Measurements from ENCODE around the gene FBXW5. TPM values are rescaled to one million over a fixed set of nuclear protein-coding genes. Genes with fewer than 3 reads are reported as not detected.

Gene FBXW5
- total RNA-seq, 5 donors from 2014 or later (not counting 1 experiment from before 2014, with no cell fraction given): 60.9 to 161 (median 145) TPM

GRCh38 chr9:136942881-136943230 is 1.7 kb downstream of the FBXW5 start:
- WGBS (ENCODE audit: insufficient coverage): 90% methylated on average over 11 of the region's 16 CpGs
- DNase-seq: no peak
- Mint-ChIP-seq H3K27ac (no peak overlapping the region), H3K27me3 (no peaks in the 10 kb centered on the region), H3K4me1 (peaks cover 6 to 19% (median 8%) of the 10 kb centered on the region in 3 donors), H3K4me3 (peak overlapping the region; percentile 58 to 70 (median 59)), H3K9me3 (no peaks in the 10 kb centered on the region), H3K36me3 (peaks cover 20% of the 10 kb centered on the region)
- H3K27me3 ChIP-seq (replicated peaks in 1 of 2; ENCODE audit: control insufficient read depth in 2 of 2, extremely low read depth in 1 of 2, insufficient read depth in 2 of 2, low read length in 1 of 2): no peaks in the 10 kb centered on the region
- peaks cover 25 to 33% of the 10 kb centered on the region in 2 donors for H3K36me3 ChIP-seq (ENCODE audit: control insufficient read depth in 2 of 2, extremely low read depth in 1 of 2, insufficient read depth in 1 of 2, low read length in 1 of 2)
- H3K4me3 ChIP-seq (ENCODE audit: control insufficient read depth in 1 of 2, extremely low read depth in 1 of 2, low read length in 1 of 2): no peak overlapping the region
- H3K9me3 ChIP-seq: no peaks in the 10 kb centered on the region
- no peak overlapping the region for H3K27ac ChIP-seq (ENCODE audit: low read length)
- no peak for ATAC-seq (replicated peaks in 1 of 4)
- CTCF ChIA-PET: interaction anchor here (0.6 kb wide), 2 partner anchors 10 to 344 kb away, joined by 3 read pairs; no protein-coding TSS in a partner anchor
- peaks cover 2 to 47% of the 10 kb centered on the region in 2 experiments for H3K4me1 ChIP-seq (ENCODE audit: control insufficient read depth in 1 of 2, extremely low read depth in 1 of 2, insufficient read depth in 2 of 2, low read length in 2 of 2)
- POLR2A ChIA-PET: no interaction called here

GRCh38 chr9:136942112-136942880 is 2.2 kb downstream of the FBXW5 start:
- ATAC-seq (replicated peaks in 1 of 4): no peak
- H3K4me3 ChIP-seq (ENCODE audit: control insufficient read depth in 1 of 2, extremely low read depth in 1 of 2, low read length in 1 of 2): no peak overlapping the region
- peak overlapping the region; percentile 58 to 70 (median 59) for H3K4me3 Mint-ChIP-seq
- peaks cover 2 to 42% of the 10 kb centered on the region in 2 experiments for H3K4me1 ChIP-seq (ENCODE audit: control insufficient read depth in 1 of 2, extremely low read depth in 1 of 2, insufficient read depth in 2 of 2, low read length in 2 of 2)
- peak overlapping the region in 1 of 2 donors; percentile 39 for H3K27ac Mint-ChIP-seq
- H3K9me3 Mint-ChIP-seq: no peaks in the 10 kb centered on the region
- H3K27ac ChIP-seq (ENCODE audit: low read length): no peak overlapping the region
- H3K9me3 ChIP-seq: no peaks in the 10 kb centered on the region
- POLR2A ChIA-PET: no interaction called here
- no peaks in the 10 kb centered on the region for H3K27me3 ChIP-seq (replicated peaks in 1 of 2; ENCODE audit: control insufficient read depth in 2 of 2, extremely low read depth in 1 of 2, insufficient read depth in 2 of 2, low read length in 1 of 2)
- CTCF ChIA-PET: no interaction called here
- no peaks in the 10 kb centered on the region for H3K27me3 Mint-ChIP-seq
- peaks cover 25 to 33% of the 10 kb centered on the region in 2 donors for H3K36me3 ChIP-seq (ENCODE audit: control insufficient read depth in 2 of 2, extremely low read depth in 1 of 2, insufficient read depth in 1 of 2, low read length in 1 of 2)
- peaks cover 22% of the 10 kb centered on the region for H3K36me3 Mint-ChIP-seq
- peaks cover 6 to 19% (median 8%) of the 10 kb centered on the region in 3 donors for H3K4me1 Mint-ChIP-seq
- 94% methylated on average over 60 of the region's 60 CpGs for WGBS (ENCODE audit: insufficient coverage)
- no peak for DNase-seq

GRCh38 chr9:136941231-136942111 is 3.1 kb downstream of the FBXW5 start:
- H3K4me3 ChIP-seq (ENCODE audit: control insufficient read depth in 1 of 2, extremely low read depth in 1 of 2, low read length in 1 of 2): no peak overlapping the region
- H3K9me3 Mint-ChIP-seq: no peaks in the 10 kb centered on the region
- no peaks in the 10 kb centered on the region for H3K9me3 ChIP-seq
- peaks cover 25 to 33% of the 10 kb centered on the region in 2 donors for H3K36me3 ChIP-seq (ENCODE audit: control insufficient read depth in 2 of 2, extremely low read depth in 1 of 2, insufficient read depth in 1 of 2, low read length in 1 of 2)
- no peaks in the 10 kb centered on the region for H3K27me3 ChIP-seq (replicated peaks in 1 of 2; ENCODE audit: control insufficient read depth in 2 of 2, extremely low read depth in 1 of 2, insufficient read depth in 2 of 2, low read length in 1 of 2)
- H3K4me3 Mint-ChIP-seq: no peak overlapping the region
- ATAC-seq (replicated peaks in 1 of 4) (no peak), DNase-seq (no peak)
- H3K4me1 ChIP-seq (ENCODE audit: control insufficient read depth in 1 of 2, extremely low read depth in 1 of 2, insufficient read depth in 2 of 2, low read length in 2 of 2): peaks cover 2 to 40% of the 10 kb centered on the region in 2 experiments
- WGBS (ENCODE audit: insufficient coverage): 96% methylated on average over 51 of the region's 55 CpGs
- POLR2A ChIA-PET: no interaction called here
- H3K4me1 Mint-ChIP-seq: peaks cover 6 to 19% (median 8%) of the 10 kb centered on the region in 3 donors
- peak overlapping the region in 1 of 2 donors; percentile 39 for H3K27ac Mint-ChIP-seq
- peaks cover 23% of the 10 kb centered on the region for H3K36me3 Mint-ChIP-seq
- no peaks in the 10 kb centered on the region for H3K27me3 Mint-ChIP-seq
- no peak overlapping the region for H3K27ac ChIP-seq (ENCODE audit: low read length)
- CTCF ChIA-PET: no interaction called here

DNA sequence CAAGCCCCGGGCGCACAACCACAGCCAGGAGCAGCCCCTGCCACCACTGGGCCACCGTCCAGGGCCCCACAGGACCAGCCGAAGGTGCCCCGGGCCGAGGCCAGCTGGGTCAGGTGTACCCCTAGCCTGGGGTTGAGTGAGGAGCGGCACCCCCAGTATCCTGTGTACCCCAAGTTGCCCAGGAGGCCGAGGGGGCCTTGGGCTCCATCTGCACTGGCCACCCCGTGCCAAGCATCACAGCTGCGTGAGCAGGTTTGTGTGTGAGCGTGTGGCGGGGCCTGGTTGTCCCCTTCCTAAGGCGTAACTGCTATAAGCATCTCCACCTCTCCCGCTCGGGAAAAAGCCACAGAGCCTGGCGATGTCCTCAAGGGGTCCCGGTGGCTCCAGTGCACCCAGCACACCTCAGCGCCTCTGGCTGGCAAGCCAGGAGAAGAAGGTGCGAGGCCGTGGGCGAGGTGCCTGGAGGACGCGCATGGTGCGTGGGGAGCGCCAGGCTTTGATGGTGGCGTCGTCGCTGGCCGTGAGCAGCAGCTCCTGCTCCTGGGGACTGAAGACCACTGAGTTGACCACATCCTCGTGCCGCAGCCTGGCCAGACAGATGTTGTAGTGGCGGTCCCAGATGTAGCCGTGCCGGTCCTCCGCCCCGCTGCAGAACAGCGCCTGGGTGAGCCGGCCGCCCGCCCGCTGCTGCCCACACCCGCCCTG is 3.9 kb downstream of the FBXW5 start:
- H3K9me3 Mint-ChIP-seq: no peaks in the 10 kb centered on the region

DNA sequence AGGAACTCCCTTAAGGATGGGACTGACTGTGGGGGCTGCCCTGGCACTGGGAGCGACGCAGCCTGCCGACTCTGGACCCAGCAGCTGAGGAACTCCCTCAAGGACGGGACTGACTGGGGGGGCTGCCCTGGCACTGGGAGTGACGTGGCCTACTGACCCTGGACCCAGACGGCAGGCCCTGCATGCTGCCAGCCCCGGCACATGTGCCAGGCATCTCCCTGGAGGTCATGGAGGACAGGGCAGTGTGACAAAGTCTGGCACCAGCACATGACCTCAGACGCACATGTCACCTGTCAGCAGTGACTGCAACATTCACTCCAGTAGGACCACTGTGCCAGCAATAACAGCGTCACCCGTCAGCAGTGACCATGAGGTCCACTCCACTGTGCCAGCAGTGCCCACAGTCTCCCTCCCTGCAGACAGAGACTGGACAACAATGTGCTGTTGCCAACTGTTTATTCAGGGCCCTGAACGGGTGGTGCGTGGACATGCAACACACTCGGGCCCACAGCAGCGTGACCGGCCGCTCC is 4.5 kb downstream of the FBXW5 start:
- no peak for DNase-seq
- Mint-ChIP-seq H3K27ac (no peak overlapping the region), H3K4me3 (no peak overlapping the region), H3K4me1 (peaks cover 5 to 20% (median 8%) of the 10 kb centered on the region in 3 donors), H3K9me3 (no peaks in the 10 kb centered on the region), H3K36me3 (peaks cover 23% of the 10 kb centered on the region), H3K27me3 (no peaks in the 10 kb centered on the region)
- ATAC-seq (replicated peaks in 1 of 4): no peak
- Histone ChIP-seq H3K4me1 (ENCODE audit: control insufficient read depth in 1 of 2, extremely low read depth in 1 of 2, insufficient read depth in 2 of 2, low read length in 2 of 2) (peaks cover 2 to 26% of the 10 kb centered on the region in 2 experiments), H3K27me3 (replicated peaks in 1 of 2; ENCODE audit: control insufficient read depth in 2 of 2, extremely low read depth in 1 of 2, insufficient read depth in 2 of 2, low read length in 1 of 2) (no peaks in the 10 kb centered on the region), H3K27ac (ENCODE audit: low read length) (no peak overlapping the region), H3K9me3 (no peaks in the 10 kb centered on the region), H3K4me3 (ENCODE audit: control insufficient read depth in 1 of 2, extremely low read depth in 1 of 2, low read length in 1 of 2) (no peak overlapping the region), H3K36me3 (ENCODE audit: control insufficient read depth in 2 of 2, extremely low read depth in 1 of 2, insufficient read depth in 1 of 2, low read length in 1 of 2) (peaks cover 25 to 33% of the 10 kb centered on the region in 2 donors)
- CTCF ChIA-PET: no interaction called here
- WGBS (ENCODE audit: insufficient coverage): 90% methylated on average over 16 of the region's 16 CpGs
- POLR2A ChIA-PET: no interaction called here

More for the DNA sequence above, 3.9 kb downstream of the FBXW5 start:
- DNase-seq (no peak), ATAC-seq (replicated peaks in 1 of 4) (no peak)
- H3K27ac ChIP-seq (ENCODE audit: low read length): no peak overlapping the region
- Mint-ChIP-seq H3K27ac (no peak overlapping the region), H3K4me1 (peaks cover 6 to 22% (median 8%) of the 10 kb centered on the region in 3 donors), H3K36me3 (peaks cover 23% of the 10 kb centered on the region), H3K4me3 (no peak overlapping the region), H3K27me3 (no peaks in the 10 kb centered on the region)
- no peaks in the 10 kb centered on the region for H3K9me3 ChIP-seq
- POLR2A ChIA-PET: no interaction called here
- H3K4me3 ChIP-seq (ENCODE audit: control insufficient read depth in 1 of 2, extremely low read depth in 1 of 2, low read length in 1 of 2): no peak overlapping the region
- CTCF ChIA-PET: no interaction called here
- peaks cover 2 to 32% of the 10 kb centered on the region in 2 experiments for H3K4me1 ChIP-seq (ENCODE audit: control insufficient read depth in 1 of 2, extremely low read depth in 1 of 2, insufficient read depth in 2 of 2, low read length in 2 of 2)
- 93% methylated on average over 40 of the region's 42 CpGs for WGBS (ENCODE audit: insufficient coverage)
- H3K27me3 ChIP-seq (replicated peaks in 1 of 2; ENCODE audit: control insufficient read depth in 2 of 2, extremely low read depth in 1 of 2, insufficient read depth in 2 of 2, low read length in 1 of 2): no peaks in the 10 kb centered on the region
- H3K36me3 ChIP-seq (ENCODE audit: control insufficient read depth in 2 of 2, extremely low read depth in 1 of 2, insufficient read depth in 1 of 2, low read length in 1 of 2): peaks cover 25 to 33% of the 10 kb centered on the region in 2 donors

Data from T-cell (primary cell).